K562 (cell line): ENCODE results near the gene LRRC15. TPM values are rescaled to one million over a fixed set of nuclear protein-coding genes. Genes with fewer than 3 reads are reported as not detected.

Experiments used
- CBX5 ChIP-seq: IDR thresholded peaks from 2 replicates; pipeline ENCODE4 v1.6.1; 2014; ENCODE audit warnings: low read depth, borderline replicate concordance
- CTBP1 ChIP-seq: fragments of 450-650 bp; IDR thresholded peaks from 2 replicates; pipeline ENCODE4 v1.6.1; 2016; ENCODE audit warnings: borderline replicate concordance
- GTF3C2 ChIP-seq: IDR thresholded peaks from 3 replicates; pipeline ENCODE4 v1.6.1; 2011; ENCODE audit warnings: borderline replicate concordance, mild to moderate bottlenecking, moderate library complexity; ENCODE audit not compliant: insufficient read length; ENCODE audit errors: extremely low read depth
- KAT8 ChIP-seq: fragments of 450-650 bp; IDR thresholded peaks from 2 replicates; pipeline ENCODE4 v1.6.1; 2016; ENCODE audit warnings: low read depth, mild to moderate bottlenecking
- MCM2 ChIP-seq: fragments of 450-650 bp; IDR thresholded peaks from 2 replicates; pipeline ENCODE4 v1.6.1; 2017; ENCODE audit warnings: low read depth, mild to moderate bottlenecking
- NR1H2 ChIP-seq: sonication (generic); formaldehyde crosslinking; IDR thresholded peaks from 2 replicates; pipeline ENCODE4 v1.4.0; 2020; ENCODE audit warnings: mild to moderate bottlenecking, missing genetic modification reagents
- RB1 ChIP-seq: fragments of 450-650 bp; IDR thresholded peaks from 2 replicates; pipeline ENCODE4 v1.6.1; 2017; ENCODE audit warnings: low read depth, mild to moderate bottlenecking
- RBM22 ChIP-seq: fragments of 200-400 bp; formaldehyde crosslinking; IDR thresholded peaks from 2 replicates; pipeline ENCODE4 v1.6.1; 2018; ENCODE audit warnings: low read length, low read depth; ENCODE audit not compliant: poor library complexity, severe bottlenecking
- TFAP4 ChIP-seq: sonication (generic); formaldehyde crosslinking; IDR thresholded peaks from 2 replicates; pipeline ENCODE4 v1.8.0; 2022; ENCODE audit warnings: missing genetic modification reagents, mild to moderate bottlenecking, moderate library complexity, borderline replicate concordance
- VEZF1 ChIP-seq: fragments of 200-800 bp; sonication (Bioruptor generic); IDR thresholded peaks from 2 replicates; pipeline ENCODE4 v1.6.1; 2017; ENCODE audit warnings: missing genetic modification characterization, missing compliant biosample characterization
- ZC3H4 ChIP-seq: sonication (generic); formaldehyde crosslinking; IDR thresholded peaks from 2 replicates; pipeline ENCODE4 v1.9.0; 2021; ENCODE audit warnings: missing genetic modification reagents, borderline replicate concordance
- ZC3H8 ChIP-seq: fragments of 450-650 bp; IDR thresholded peaks from 2 replicates; pipeline ENCODE4 v1.6.1; 2017
- ZNF197 ChIP-seq: fragments of 200-800 bp; sonication (Bioruptor generic); IDR thresholded peaks from 2 replicates; pipeline ENCODE4 v1.6.1; 2016; ENCODE audit warnings: low read depth, missing genetic modification characterization, missing compliant biosample characterization
- ZNF232 ChIP-seq: sonication (generic); formaldehyde crosslinking; IDR thresholded peaks from 2 replicates; pipeline ENCODE4 v1.8.0; 2022; ENCODE audit warnings: mild to moderate bottlenecking, missing genetic modification reagents
- polyA plus RNA-seq, 8 experiments: library from polyadenylated mRNA; depleted of rRNA in 4 of 8; stranded (reverse) in 5 of 8; unstranded in 3 of 8; fragments of >200 nt; fragmentation: Nextera tagmentation in 2 of 8; fragmentation: Illumina TruSeq in 1 of 8; extraction: Ambion mirVana in 2 of 8; extraction: Trizol in 1 of 8; gene quantifications; 2 replicates each; pipeline versions ENCODE4 v1.2.1 to v1.2.3, GENCODE V29; 2011 to 2014; ENCODE audit warnings: inconsistent platforms in 1 of 8, missing spikeins in 1 of 8
- total RNA-seq, 7 experiments: library from RNA; depleted of rRNA in 6 of 7; stranded (reverse); fragments of >200 nt in 6 of 7; fragmentation: Illumina TruSeq in 2 of 7; extraction: Trizol in 2 of 7; gene quantifications; 2 replicates each; pipeline versions ENCODE4 v1.2.1 to v1.2.3, GENCODE V29; 2011 to 2021; ENCODE audit warnings: low replicate concordance in 1 of 7
- TF ChIP-seq, protein P1 (sequence below): sonication (generic); formaldehyde crosslinking; IDR thresholded peaks from 2 replicates; pipeline ENCODE4 v1.8.0; 2023; ENCODE audit warnings: mild to moderate bottlenecking, missing genetic modification reagents

Gene LRRC15
- total and polyA plus RNA-seq, 9 of the 15 experiments (the other 6 are each of a cell fraction or from before 2014, with no cell fraction given), result not detected

DNA sequence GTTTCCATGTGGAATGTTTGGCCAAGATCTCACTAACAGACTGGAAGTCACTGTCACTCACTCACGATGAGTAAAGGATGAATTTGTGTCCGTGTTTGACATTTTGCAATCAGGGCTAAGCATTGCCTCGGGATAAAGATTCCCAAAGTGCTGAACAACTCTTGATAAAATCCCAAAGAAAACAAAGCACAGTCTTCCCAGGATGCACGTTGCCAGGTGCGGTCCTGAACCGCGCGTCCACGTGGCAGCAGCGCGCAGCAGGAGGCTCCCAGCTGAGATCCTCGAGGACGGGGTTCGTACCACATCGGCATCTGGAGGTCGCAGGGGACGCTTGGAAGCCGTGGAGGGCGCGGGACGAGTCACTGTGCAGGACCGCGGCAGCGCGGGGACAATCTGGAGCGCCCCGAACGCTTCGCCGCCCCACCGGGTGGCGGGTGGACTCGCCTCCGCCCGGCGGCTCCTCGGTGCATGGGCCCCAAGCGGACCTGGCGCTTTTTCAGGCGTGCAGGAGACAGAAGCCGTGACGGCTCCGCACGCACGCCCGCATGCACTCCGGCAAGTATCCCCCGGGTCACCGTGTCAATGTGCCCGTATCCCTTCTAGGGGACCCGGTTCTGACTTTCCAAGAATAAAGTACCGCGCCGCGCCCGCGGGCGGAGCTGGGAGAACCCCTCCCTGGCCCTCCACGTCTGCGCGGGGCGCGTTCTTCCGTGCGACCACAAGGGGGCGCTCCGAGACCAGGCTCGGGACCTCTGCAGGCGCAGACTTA, 36.1 kb downstream of the LRRC15 start (continued):
- TF ChIP-seq TFAP4 (CRISPR knock-in tag), result peak; percentile 84
- TF ChIP-seq, protein P1, sequence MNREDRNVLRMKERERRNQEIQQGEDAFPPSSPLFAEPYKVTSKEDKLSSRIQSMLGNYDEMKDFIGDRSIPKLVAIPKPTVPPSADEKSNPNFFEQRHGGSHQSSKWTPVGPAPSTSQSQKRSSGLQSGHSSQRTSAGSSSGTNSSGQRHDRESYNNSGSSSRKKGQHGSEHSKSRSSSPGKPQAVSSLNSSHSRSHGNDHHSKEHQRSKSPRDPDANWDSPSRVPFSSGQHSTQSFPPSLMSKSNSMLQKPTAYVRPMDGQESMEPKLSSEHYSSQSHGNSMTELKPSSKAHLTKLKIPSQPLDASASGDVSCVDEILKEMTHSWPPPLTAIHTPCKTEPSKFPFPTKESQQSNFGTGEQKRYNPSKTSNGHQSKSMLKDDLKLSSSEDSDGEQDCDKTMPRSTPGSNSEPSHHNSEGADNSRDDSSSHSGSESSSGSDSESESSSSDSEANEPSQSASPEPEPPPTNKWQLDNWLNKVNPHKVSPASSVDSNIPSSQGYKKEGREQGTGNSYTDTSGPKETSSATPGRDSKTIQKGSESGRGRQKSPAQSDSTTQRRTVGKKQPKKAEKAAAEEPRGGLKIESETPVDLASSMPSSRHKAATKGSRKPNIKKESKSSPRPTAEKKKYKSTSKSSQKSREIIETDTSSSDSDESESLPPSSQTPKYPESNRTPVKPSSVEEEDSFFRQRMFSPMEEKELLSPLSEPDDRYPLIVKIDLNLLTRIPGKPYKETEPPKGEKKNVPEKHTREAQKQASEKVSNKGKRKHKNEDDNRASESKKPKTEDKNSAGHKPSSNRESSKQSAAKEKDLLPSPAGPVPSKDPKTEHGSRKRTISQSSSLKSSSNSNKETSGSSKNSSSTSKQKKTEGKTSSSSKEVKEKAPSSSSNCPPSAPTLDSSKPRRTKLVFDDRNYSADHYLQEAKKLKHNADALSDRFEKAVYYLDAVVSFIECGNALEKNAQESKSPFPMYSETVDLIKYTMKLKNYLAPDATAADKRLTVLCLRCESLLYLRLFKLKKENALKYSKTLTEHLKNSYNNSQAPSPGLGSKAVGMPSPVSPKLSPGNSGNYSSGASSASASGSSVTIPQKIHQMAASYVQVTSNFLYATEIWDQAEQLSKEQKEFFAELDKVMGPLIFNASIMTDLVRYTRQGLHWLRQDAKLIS, result no peak
- no peak for TF ChIP-seq ZNF197 (CRISPR knock-in tag)
- TF ChIP-seq MCM2, result no peak
- no peak for TF ChIP-seq ZC3H4 (CRISPR knock-in tag)
- TF ChIP-seq RB1, result peak; percentile 92
- TF ChIP-seq VEZF1 (CRISPR knock-in tag), result peak; percentile 55; the same call in 1 of the 2 replicates
- TF ChIP-seq NR1H2 (CRISPR knock-in tag), result 0 out of 2 replicates have a peak, but pooled peaks have one; percentile 13
- 0 out of 2 replicates have a peak, but pooled peaks have one; percentile 38 for TF ChIP-seq CBX5
- no peak for TF ChIP-seq RBM22
- no peak for TF ChIP-seq GTF3C2
- TF ChIP-seq ZNF232 (CRISPR knock-in tag), result no peak
- no peak for TF ChIP-seq KAT8
- peak; percentile 77 for TF ChIP-seq CTBP1
- TF ChIP-seq ZC3H8, result no peak
